ENCODE results near the gene TRHDE.

The TRHDE gene

DNA sequence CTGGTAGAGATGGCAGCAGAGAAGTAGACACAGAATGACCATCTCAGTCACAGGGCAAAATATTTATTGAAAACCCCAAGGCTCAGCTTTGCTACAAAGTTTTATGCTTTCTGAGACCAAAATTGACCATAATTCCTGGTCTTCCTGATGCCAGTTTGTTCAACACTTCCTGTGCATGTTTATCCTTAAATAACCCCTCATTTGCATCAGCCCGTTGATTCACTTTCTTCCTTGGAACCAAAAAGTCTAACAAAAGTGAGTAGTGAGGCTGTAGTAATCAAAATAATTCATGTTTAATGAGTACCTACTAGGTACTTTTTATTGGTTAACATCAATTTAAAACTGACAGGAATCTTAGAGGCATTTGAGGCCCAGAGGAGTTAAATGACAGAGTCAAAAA, 51.7 kb downstream of the TRHDE start:
- DNase-seq = no peak

DNA sequence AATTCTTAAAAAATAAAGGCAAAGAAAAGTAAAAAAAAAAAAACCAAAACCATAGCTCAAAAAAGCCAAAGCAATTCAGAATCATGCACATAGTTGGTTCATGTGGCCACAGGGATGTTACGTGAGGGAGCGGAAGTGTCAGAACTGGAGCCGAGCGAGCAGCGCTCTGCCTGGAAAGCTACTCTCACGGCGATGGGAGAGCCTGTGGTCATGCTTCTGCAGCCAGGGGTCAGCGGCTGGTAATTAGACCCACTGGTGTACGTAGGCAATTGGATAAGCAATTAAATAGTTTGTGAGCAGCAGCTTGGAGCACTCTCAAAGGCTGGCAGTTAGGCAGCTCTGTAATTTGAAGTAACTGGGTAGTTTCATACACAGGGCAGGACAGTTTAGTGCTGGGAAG, 58.1 kb downstream of the TRHDE start:
- peak; percentile 34 for DNase-seq

DNA sequence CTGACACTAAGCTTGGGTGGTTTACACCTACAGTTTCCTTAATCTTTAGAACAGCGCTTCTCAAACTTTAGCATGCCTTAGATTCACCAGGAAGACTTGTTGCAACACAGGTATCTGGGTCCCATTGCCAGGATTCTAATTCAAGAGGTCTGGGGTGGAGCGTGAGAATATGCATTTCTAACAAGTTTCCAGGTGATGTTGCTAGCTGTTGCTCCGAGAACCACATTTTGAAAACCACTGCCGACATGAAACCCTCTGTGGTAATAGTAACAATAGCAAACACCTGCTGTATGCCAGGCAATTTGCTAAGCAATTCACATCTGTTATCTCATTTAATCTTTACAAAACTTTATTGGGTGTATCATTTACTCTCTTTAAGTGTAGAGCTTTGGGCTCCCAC, 58.6 kb downstream of the TRHDE start:
- DNase-seq = no peak

DNA sequence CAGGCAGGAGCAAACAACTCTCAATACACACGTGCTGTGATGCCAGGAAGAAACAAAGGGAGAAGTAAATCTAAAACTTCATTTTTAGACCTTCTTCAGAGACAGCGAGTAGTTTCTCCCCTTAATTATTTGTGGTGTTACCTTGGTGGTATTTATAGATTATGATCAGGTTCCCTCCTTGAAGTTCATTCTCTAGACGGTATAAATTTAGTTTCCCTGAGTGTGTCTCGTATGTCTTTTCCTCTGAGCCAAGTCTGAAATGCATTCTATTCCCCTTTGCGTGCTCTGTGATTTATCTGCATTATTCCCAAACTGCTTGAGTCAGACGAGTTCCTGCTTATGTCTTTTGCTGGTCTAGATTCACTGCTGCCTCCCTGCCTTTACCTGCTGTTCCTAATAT, 65.2 kb downstream of the TRHDE start:
- no peak for DNase-seq

DNA sequence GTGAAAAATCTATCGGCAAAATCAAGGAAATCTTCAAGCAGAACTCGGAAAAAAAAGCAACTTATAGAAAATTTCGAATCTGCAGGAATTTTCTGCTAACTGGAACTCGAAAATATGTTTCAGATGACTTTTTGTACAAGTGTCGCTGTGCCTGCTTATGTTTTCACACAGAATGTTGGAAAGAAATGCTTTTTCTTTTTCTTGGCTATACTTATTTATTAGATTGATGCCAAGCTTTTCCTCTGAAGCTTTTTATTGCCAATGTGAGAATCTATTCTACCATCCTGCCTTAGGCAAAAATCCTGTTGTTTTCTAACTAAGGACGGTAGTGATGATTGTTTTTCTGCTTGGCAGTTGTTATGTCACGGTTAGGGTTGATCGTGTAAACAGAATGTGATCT, 65.8 kb downstream of the TRHDE start:
- DNase-seq = no peak

DNA sequence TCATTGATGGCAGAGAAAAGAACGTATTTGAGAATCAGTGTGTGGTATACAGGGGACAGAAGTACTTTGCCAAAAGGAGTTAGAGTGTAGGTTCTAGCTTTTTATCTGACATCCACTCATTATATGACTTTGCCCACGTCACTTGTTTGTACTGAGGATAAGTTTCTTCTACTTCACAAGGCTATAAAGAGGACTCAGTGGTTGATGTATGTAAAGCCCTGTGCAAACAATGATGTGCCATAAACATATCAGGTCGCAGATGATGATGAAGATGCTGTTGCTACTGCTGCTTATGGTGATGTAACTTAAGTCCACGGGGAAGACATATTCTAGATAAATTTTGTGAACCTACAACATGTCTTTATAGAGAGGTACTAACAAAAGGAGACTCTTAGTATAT, 66.3 kb downstream of the TRHDE start:
- no peak for DNase-seq

DNA sequence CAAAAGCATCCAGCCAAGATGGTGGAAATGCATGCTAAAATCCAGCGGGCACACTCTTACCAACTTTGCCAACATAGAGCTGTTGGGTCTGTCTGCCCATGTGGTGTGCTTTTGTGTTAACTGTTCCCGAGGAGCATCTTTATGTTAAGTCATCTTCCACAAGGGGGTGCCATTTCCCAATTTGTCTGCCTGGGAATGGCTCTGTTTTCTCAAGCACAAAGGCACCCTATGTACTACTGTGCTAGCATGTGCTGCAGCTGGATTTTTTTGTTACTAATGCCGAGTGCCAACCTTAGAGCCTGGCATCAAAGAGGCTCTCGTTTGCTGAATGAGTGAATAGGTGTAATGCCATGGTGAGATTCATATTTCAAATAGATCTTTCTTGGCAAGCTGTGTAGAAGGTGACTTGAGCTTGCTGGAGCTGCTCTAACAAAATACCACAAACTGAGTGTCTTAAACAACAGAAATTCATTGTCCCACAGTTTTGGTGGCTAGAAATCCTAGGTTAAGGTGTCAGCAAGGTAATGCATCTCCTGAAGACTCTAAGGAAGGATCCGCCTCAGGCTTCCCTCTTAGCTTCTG, 74.3 kb downstream of the TRHDE start:
- peak; percentile 49 for DNase-seq

DNA sequence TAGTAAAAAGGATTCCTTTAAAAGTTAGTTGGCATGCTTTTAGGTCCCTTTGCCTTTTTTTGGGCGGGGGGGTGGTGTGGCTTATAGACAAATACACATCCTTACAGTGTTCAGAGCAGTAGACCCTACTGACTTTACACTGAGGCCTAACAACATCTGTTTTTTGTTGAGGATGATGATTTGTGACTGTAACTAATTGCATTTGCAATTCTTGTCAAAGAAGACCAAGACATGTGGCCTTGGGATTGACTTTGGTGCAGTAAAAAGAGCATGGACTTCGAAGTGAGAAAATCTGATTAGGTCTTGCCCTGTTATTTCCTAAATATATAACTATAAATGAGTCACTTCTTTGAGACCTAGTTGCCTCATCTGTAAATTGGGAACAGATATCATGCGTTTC, 77.3 kb downstream of the TRHDE start:
- DNase-seq = no peak

DNA sequence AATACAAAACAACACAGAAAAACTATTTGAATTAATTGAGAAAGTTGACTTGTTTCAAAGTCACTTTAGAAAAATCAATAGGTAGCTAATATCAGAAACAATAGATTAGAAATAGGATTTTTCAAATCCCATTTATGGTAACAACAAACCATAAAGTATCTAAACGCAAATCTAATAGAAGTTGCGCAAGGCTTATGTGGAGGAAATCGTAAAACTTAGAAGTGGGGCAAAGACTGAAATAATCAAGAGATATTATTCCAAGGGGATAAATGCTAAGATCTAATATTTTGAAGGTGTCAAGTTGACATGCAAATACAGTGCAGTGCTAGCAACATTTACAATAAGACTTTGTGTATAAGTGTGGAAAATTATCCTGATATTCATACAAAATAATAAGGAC, 87.2 kb downstream of the TRHDE start:
- DNase-seq = no peak

DNA sequence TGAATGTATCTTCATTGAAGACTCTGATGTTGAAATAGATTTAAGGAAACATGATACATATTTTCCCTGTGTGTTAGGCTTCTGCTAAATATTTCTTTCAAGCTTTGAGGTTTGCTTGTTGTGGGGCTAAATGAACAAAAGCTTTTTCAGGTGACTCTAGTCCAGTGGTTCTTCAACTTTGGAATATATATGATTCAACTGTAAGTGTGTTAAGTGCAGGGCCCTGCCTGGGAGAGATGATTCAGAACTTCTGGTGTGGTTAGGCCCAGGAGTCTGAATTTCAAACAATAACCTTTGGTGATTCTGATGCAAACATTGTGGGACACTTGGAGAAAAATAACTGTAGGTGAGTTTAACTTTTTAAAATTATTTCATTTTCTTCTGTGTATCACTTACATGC, 93.0 kb downstream of the TRHDE start:
- DNase-seq = no peak

DNA sequence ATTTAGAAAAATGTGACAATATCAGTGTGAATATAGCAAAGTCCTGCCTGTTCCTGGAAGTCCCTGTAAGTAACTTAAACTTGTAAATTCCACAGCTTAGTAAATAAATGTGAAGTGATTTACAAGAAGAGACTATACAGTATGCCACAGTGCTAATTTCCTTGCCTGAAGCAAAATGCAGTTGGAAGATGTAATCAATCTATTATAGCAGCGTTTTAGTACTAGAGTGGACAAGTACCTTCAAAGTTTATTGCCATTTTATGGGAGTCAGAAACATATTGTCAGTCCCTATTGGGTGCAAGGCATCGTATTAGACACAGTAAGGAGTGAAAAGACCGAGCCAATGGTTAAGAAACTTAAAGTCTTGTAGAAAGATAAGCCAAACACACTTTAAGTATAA, 94.1 kb downstream of the TRHDE start:
- DNase-seq = no peak

DNA sequence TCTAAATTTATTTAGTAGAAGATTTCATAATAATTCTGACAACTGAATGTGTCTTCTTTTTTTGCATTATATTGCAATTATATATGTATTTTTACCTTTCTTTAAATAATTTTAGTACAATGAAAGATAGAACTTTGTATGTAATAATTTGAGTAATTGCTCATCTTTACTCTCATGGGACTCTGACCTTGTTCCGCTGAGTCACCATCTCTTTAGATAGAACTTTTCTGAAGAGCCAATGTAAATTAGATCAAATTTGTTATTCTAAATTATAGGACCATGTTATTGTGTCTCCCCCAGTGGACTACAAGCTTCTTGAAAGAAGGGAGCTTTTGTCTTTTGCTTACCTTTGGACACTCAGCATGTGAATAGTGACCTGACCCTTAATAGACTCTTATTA, 96.1 kb downstream of the TRHDE start:
- DNase-seq = no peak

DNA sequence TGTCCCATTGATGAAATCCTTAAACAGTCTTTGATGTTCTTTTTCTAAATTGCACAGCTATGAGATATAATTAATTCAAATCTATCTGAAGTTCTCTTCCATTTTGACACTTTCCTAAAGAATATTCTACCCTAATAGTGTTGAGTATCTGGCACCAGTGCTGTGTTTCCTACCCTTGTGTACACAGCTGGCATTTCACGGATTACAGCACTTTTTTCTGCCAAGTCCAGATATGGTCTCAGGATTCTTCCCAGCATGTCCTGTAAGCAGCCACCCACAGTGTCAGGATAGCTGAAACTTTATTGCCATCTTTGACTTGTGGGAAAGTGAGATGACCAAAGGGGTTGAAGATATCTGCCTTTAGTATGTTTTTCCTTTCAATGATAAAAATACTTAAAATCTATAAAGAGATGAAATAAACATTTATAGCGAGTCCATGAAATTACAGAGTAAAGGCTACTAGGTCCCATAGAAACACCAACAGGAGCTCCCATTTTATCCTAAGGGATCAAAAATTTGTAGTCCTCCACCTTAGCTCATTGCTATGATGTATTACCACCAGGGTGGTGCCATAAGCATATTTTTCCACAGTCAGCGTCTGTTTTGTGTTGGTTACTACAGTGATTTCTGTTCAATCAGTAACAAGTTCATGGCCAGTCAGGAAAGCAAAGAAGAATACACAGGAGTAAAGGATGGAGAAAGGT, 96.7 kb downstream of the TRHDE start:
- no peak for DNase-seq

DNA sequence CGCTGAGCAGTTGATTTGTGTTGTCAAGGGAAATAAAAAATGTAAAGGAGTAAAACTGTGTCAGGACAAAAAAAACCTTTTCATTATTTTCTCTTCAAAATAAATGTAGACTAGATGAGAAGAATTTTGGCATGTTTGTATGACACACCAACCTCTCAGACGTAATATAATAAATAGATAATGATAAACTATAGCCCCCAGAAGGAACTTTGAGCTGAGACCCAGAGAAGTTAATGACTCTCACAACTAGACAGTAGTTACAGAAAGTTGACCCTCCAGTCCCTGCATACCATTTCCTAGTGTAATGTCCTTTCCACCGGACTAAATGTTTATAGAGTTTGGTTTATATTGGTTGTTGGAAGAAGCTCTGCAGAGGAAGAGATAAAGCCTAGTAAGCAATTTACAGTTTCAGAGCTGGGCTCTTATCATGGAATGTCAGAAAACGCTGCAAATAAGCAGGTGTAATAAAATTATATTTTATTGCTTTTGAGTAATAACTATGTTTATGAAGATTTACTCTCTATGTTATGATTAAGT, 97.3 kb downstream of the TRHDE start:
- DNase-seq = no peak

DNA sequence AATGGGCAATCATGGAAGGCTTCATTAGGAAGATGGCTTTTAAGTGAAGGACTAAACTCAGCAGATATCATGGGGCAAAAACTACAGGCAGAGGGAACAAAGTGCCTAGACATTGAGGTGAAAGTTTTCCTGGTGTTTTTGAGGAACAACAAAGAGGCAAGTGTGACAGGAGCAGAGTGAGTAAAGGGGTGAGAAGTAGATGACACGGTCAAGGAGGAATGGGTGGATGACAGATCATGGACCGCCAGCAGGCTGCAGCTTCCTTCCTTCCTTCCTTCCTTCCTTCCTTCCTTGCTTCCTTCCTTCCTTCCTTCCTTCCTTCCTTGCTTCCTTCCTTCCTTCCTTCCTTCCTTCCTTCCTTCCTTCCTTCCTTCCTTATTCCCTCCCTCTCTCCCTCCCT, 108.3 kb downstream of the TRHDE start:
- no peak for DNase-seq

DNA sequence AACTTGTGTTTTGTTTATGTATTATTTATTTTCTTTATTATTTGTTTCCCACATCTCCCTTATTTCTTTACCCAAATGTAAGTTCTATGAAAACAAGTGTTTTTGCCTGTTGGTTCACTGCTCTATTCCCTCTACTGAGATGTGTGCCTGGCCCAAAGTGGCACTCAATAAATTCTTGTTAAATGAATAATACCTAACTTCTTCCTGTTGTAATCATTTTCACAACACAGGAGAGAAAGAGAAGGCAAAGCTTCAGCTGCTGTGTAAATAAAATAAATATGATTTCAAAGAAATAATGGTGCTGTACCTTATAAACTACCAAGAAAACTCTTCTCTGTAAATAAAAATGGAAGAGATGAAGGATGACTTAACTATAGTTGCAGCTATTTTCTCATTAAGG, 116.2 kb downstream of the TRHDE start:
- DNase-seq = no peak

DNA sequence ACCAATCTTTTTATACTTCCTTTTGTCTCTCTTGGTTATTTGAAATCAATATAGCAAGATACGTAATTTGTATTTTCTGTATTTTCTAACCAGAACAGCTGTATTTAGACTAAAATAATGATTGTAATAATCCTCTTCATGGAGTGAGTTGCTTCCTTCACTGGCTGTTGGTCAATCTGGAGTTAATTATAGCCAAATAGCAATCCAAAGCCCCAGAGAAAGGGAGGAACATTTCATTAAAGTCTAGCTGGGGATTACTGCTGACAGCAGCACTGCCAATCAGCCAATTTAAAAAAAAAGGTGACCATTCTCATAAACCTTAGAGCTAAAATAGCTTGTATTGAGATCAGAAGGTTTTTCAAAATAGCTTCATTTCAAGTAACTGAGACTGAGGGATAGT, 118.0 kb downstream of the TRHDE start:
- no peak for DNase-seq

DNA sequence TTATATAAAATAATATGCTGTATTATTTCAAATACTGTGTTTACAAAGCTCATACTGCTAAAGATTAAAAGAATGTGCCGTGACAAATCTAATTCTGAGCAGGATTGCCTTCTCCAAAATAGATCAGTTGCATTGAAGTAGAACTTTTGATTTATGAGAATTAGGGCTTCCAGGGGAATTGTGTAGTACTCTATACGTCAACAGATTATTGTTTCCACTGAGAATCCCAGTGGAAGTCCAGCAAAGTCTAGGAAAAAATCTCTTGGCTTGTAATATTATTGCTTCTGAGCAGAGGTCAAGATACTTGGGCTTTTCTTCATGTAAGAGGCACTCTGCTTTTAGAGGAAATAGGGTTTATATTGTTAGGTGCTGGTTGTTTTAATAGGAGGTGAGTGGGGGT, 133.9 kb downstream of the TRHDE start:
- DNase-seq = no peak

DNA sequence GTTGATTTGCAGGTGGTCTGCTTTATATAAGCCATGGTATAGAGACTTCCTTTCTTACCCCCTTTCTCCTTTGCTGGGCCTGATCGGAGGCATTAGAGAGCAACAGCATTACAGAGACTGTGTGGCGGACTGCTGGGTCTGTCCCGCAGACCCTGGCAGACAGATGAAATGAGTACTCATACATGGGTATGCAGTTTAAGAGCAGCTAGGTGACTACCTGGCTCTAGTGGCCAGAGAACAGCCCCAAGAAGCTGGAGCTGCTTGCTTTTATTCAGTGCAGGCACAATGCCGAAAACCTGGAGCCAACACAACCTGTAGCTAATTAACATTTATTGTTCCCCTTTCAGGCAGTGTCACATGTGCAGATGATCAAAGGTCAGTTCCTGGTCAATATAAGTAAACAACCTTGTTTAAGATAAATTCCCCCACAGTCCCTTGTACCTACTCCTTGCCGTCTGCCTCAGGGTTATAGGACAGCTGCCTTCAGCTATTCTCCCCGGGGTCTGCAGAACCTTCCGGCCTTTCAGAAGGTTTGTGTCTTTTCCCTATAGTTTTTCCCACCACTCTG, 160.0 kb downstream of the TRHDE start:
- no peak for DNase-seq

DNA sequence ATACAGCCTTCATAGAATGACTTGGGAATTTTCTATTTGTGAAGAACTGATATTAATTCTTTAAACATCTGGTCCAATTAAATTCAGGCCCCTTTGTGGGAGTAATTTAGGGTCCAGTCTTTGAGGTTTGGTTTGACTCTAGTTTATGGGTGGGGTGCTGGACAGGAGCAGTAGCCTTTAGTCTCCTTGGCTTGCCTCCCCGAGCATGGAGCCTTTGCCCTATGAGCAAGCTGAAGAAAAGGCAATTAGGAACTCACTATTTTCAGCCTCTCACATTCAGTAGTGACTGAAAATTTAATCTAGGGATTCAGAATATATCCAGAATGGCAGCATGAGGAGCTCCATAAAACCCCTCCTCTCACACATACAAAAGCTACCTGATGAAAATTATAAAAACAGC, 161.1 kb downstream of the TRHDE start:
- DNase-seq = no peak

DNA sequence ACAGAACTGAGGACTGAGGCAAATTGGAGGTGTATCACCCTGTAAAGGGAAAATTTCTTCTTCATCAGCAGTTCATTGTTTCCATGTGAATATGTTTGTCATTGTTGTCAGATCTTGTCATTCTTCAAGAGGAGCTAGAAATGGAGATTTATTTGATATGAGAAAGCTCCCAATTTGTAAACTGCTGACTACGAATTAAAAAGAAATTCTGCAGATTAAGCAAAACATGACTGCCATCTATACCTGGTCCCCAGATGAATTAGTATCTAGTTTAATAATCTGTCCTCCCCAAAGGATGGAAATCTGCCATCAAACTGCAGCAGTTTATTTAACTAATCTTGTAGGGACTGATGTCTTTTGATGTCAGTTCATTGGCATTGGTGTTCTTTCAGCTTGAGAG, 162.8 kb downstream of the TRHDE start:
- no peak for DNase-seq

DNA sequence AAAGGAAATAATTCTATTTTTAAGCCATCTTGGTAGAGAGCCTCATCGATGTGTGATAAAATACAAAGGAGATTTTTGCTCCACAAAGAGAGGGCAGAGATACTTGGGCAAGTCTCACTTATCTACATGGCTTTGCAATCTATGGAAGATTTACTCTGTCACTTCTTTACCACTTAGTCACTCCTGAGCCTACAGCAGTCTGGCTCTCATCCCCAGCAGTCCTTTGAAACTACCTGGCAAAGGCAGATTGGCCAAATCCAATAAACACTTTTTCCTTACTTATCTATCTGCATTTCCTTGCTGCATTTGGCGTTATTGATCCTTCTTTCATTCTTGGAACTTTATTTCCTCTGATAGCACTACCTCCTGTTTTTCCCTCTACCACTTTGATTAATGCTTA, 170.0 kb downstream of the TRHDE start:
- no peak for DNase-seq

DNA sequence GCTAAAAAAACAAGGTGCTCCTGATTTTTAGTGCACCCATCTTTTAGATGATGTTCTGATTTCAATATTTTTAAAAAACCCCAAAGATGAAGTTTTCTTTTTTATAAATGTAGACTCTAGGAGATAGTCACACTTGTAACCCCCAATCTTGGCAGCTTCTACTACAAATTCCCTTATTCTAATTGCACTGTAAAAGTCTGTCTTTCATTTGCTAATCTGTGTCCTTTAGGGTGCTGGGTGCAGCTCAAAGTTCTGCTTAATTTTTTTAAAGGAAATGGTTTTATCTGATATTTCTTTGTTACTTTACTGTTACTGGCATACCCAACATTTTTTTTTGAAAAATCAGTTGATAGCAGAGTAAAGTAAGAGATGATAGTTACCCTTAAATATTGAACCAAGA, 172.0 kb downstream of the TRHDE start:
- DNase-seq = no peak

DNA sequence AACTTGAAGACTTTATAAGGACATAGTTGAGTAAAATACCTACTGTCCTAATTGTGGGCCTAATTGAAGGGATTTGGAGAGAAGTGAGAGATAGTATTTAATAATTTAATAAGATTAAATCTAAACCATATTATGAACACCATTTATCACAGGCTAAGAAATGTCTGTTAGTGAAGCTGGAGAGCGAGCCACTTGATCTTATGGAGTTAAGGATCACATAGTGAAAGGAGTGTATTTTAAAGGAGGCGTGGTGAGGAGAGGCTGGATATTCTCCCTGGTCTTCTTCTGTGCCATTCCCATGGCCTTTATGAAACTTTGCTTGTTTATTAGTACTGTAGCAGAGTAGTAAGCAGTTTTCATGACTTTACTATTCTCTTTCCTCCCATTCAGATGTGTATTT, 172.4 kb downstream of the TRHDE start:
- DNase-seq = no peak

DNA sequence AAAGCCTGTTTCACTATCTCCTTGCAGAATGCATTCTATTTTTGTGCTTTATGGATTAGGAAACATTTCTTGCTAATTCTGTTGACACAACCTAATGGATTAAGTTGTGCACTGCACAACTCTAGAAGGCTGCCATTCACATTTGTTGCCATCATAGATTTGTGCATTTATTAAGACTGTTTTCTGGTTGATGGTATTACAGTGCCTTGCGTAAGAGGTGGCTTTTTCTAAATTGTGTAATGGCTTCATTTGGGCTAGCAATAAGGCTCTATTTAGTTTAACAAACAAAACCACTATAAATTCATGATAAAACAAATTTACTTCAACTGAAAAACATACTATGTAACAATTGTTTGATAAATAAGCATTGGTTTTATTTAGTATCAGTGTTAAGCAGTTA, 175.9 kb downstream of the TRHDE start:
- DNase-seq = no peak
